NCI-H526 treated with DMSO at 0.1 percent for 48 hours (cell line): Measurements from ENCODE around the gene LSAMP.
A peak's percentile ranks its signal among the peaks of the same experiment; 100 is the strongest.

Experiments
- DNase-seq: peaks from one replicate; lab custom pipeline; 2025; lab: John Stamatoyannopoulos, UW

The LSAMP gene

GRCh38 chr3:116429479-116430269 is 15.6 kb downstream of the LSAMP start:
- DNase-seq = no peak

- no peak for DNase-seq
Measured at GRCh38 chr3:116426036-116426435, 19.3 kb downstream of the LSAMP start.

GRCh38 chr3:116425126-116425525 is 20.2 kb downstream of the LSAMP start:
- no peak for DNase-seq

- no peak for DNase-seq
Measured at GRCh38 chr3:116423945-116424344, 21.3 kb downstream of the LSAMP start.

- peak; percentile 91 for DNase-seq
Measured at GRCh38 chr3:116423374-116423773, 21.9 kb downstream of the LSAMP start.

GRCh38 chr3:116417151-116417550 is 28.1 kb downstream of the LSAMP start:
- no peak for DNase-seq

- DNase-seq = no peak
Measured at GRCh38 chr3:116413319-116413718, 32.0 kb downstream of the LSAMP start.

- DNase-seq = no peak
Measured at GRCh38 chr3:116408473-116408872, 36.8 kb downstream of the LSAMP start.

- DNase-seq = no peak
Measured at GRCh38 chr3:116405231-116405630, 40.1 kb downstream of the LSAMP start.

GRCh38 chr3:116399701-116400226 is 45.5 kb downstream of the LSAMP start:
- DNase-seq = no peak

GRCh38 chr3:116394365-116394764 is 50.9 kb downstream of the LSAMP start:
- DNase-seq = no peak

GRCh38 chr3:116393199-116393598 is 52.1 kb downstream of the LSAMP start:
- DNase-seq = no peak

- no peak for DNase-seq
Measured at GRCh38 chr3:116392291-116392690, 53.0 kb downstream of the LSAMP start.

- DNase-seq = no peak
Measured at GRCh38 chr3:116391296-116392201, 53.7 kb downstream of the LSAMP start.

- DNase-seq = no peak
Measured at GRCh38 chr3:116390318-116390717, 55.0 kb downstream of the LSAMP start.

- DNase-seq = no peak
Measured at GRCh38 chr3:116388867-116389385, 56.4 kb downstream of the LSAMP start.

GRCh38 chr3:116386168-116386567 is 59.1 kb downstream of the LSAMP start:
- DNase-seq = no peak

GRCh38 chr3:116384717-116385116 is 60.6 kb downstream of the LSAMP start:
- DNase-seq = no peak

GRCh38 chr3:116378077-116378476 is 67.2 kb downstream of the LSAMP start:
- no peak for DNase-seq

- no peak for DNase-seq
Measured at GRCh38 chr3:116374901-116375300, 70.4 kb downstream of the LSAMP start.

- no peak for DNase-seq
Measured at GRCh38 chr3:116367761-116368395, 77.4 kb downstream of the LSAMP start.

GRCh38 chr3:116356056-116356455 is 89.2 kb downstream of the LSAMP start:
- DNase-seq = no peak
